MCF 10A (cell line): ENCODE measurements around the gene TBX1. TPM values are rescaled to one million over a fixed set of nuclear protein-coding genes. Genes with fewer than 3 reads are reported as not detected.

ENCODE experiments used
- BruUV-seq: library from RNA; stranded (reverse); fragments of 400-500 nt; replicated peaks from 2 replicates; lab custom pipeline; 2021; lab: Mats Ljungman, UMichigan
- CTCF ChIA-PET: fragments of 300-600 bp; sonication (Branson Sonifier 250); formaldehyde crosslinking; extraction: SDS; loops from one replicate; lab custom pipeline; 2021; ENCODE audit warnings: antibody characterized with exemption, inconsistent platforms; lab: Yijun Ruan, JAX
- POLR2A ChIA-PET: fragments of 300-600, 350-650 bp; sonication (Branson Sonifier 250); formaldehyde crosslinking; extraction: SDS; loops from one replicate; lab custom pipeline; 2020; ENCODE audit warnings: antibody characterized with exemption, inconsistent platforms; lab: Yijun Ruan, JAX
- DNase-seq: peaks from one replicate; pipeline ENCODE4 v3.0.0-alpha.2; 2018; ENCODE audit not compliant: unreplicated experiment
- H3K27ac Mint-ChIP-seq: one replicate; pipeline ENCODE4 v1.8.0; 2022; ENCODE audit warnings: mild to moderate bottlenecking, low read depth, mixed read lengths; ENCODE audit not compliant: unreplicated experiment
- H3K27me3 Mint-ChIP-seq: one replicate; pipeline ENCODE4 v1.8.0; 2022; ENCODE audit warnings: mixed read lengths; ENCODE audit not compliant: insufficient read depth, unreplicated experiment
- H3K36me3 Mint-ChIP-seq: one replicate; pipeline ENCODE4 v1.8.0; 2022; ENCODE audit warnings: mild to moderate bottlenecking, moderate library complexity, mixed read lengths; ENCODE audit not compliant: insufficient read depth, unreplicated experiment
- H3K4me1 Mint-ChIP-seq: one replicate; pipeline ENCODE4 v1.8.0; 2022; ENCODE audit warnings: mixed read lengths; ENCODE audit not compliant: insufficient read depth, unreplicated experiment
- H3K4me3 Mint-ChIP-seq: one replicate; pipeline ENCODE4 v1.8.0; 2022; ENCODE audit warnings: mild to moderate bottlenecking, moderate library complexity, mixed read lengths; ENCODE audit not compliant: unreplicated experiment
- H3K9me3 Mint-ChIP-seq: one replicate; pipeline ENCODE4 v1.8.0; 2022; ENCODE audit warnings: mixed read lengths; ENCODE audit not compliant: unreplicated experiment
- CTCF ChIP-seq: fragments of 200-600 bp; IDR thresholded peaks from one replicate; pipeline ENCODE4 v1.8.0; 2022; ENCODE audit warnings: antibody characterized with exemption, mild to moderate bottlenecking; ENCODE audit not compliant: unreplicated experiment
- intact Hi-C: fragments of 100-400 bp; cut with micrococcal nuclease; formaldehyde crosslinking; loops from 2 replicates; pipeline ENCODE4 v1.14.1; 2022
- total RNA-seq: library from RNA; stranded (reverse); gene quantifications from 2 replicates; pipeline ENCODE4 v1.2.3, GENCODE V29; 2022

TBX1 gene
- total RNA-seq, 1 experiment from 2014 or later: not detected

- intact Hi-C loops: no loop called here
- TF ChIP-seq CTCF: no peak
- CTCF ChIA-PET: no interaction called here
- Mint-ChIP-seq H3K4me1 (no peaks in the 10 kb centered on the region), H3K9me3 (no peaks in the 10 kb centered on the region), H3K36me3 (no peaks in the 10 kb centered on the region), H3K4me3 (no peak overlapping the region), H3K27me3 (peaks cover 23% of the 10 kb centered on the region), H3K27ac (no peak overlapping the region)
- DNase-seq: no peak
- BruUV-seq: no TSS peak
- POLR2A ChIA-PET: no interaction called here
These were observed 10.0 kb downstream of the TBX1 start for GRCh38 chr22:19770349-19771220.

- no peak overlapping the region for H3K27ac Mint-ChIP-seq
- no peaks in the 10 kb centered on the region for H3K4me1 Mint-ChIP-seq
- no peak for DNase-seq
These were observed 11.8 kb downstream of the TBX1 start for GRCh38 chr22:19772422-19772672.

GRCh38 chr22:19772673-19773469 lies 12.3 kb downstream of the TBX1 start:
- BruUV-seq: no TSS peak
- CTCF ChIA-PET: interaction anchor here (0.5 to 1.9 kb wide), 2 partner anchors 28 to 138 kb away, joined by 3 to 4 read pairs; no protein-coding TSS in a partner anchor

More at GRCh38 chr22:19772422-19772672, 11.8 kb downstream of the TBX1 start:
- intact Hi-C loops: no loop called here
- peaks cover 23% of the 10 kb centered on the region for H3K27me3 Mint-ChIP-seq
- POLR2A ChIA-PET: interaction anchor here (0.6 kb wide), 1 partner anchor 120 kb away, joined by 3 read pairs; no protein-coding TSS in a partner anchor
- TF ChIP-seq CTCF: no peak
- no peaks in the 10 kb centered on the region for H3K9me3 Mint-ChIP-seq
- BruUV-seq: no TSS peak
- H3K36me3 Mint-ChIP-seq: no peaks in the 10 kb centered on the region
- CTCF ChIA-PET: interaction anchor here (0.5 to 1.9 kb wide), 2 partner anchors 29 to 138 kb away, joined by 3 to 4 read pairs; no protein-coding TSS in a partner anchor
- no peak overlapping the region for H3K4me3 Mint-ChIP-seq

More at GRCh38 chr22:19772673-19773469, 12.3 kb downstream of the TBX1 start:
- H3K27me3 Mint-ChIP-seq: peaks cover 23% of the 10 kb centered on the region
- no peaks in the 10 kb centered on the region for H3K4me1 Mint-ChIP-seq
- no peak for DNase-seq
- H3K27ac Mint-ChIP-seq: no peak overlapping the region
- no peak overlapping the region for H3K4me3 Mint-ChIP-seq
- POLR2A ChIA-PET: interaction anchor here (1.2 kb wide), 1 partner anchor 63 kb away, joined by 3 read pairs; no protein-coding TSS in a partner anchor
- H3K9me3 Mint-ChIP-seq: no peaks in the 10 kb centered on the region
- intact Hi-C loops: no loop called here
- no peak for TF ChIP-seq CTCF
- no peaks in the 10 kb centered on the region for H3K36me3 Mint-ChIP-seq
